HG03135 (cell line): ENCODE data around the gene MPHOSPH9.

ENCODE experiments used
- ATAC-seq: cut with Tn5 transposase; IDR thresholded peaks from one replicate; pipeline ENCODE4 v1.9.1; 2021; ENCODE audit warnings: mild to moderate bottlenecking, moderate library complexity; ENCODE audit not compliant: unreplicated experiment

MPHOSPH9 gene

GRCh38 chr12:123132951-123133619 lies 99.9 kb downstream of the MPHOSPH9 start:
- ATAC-seq = no peak

- ATAC-seq = no peak
Observed at GRCh38 chr12:123131879-123132402, 101.0 kb downstream of the MPHOSPH9 start.

- no peak for ATAC-seq
Observed at GRCh38 chr12:123131291-123131832, 101.6 kb downstream of the MPHOSPH9 start.

GRCh38 chr12:123129621-123130020 lies 103.3 kb downstream of the MPHOSPH9 start:
- ATAC-seq = no peak

- ATAC-seq = no peak
Observed at GRCh38 chr12:123127182-123127495, 105.8 kb downstream of the MPHOSPH9 start.

GRCh38 chr12:123126294-123127181 lies 106.4 kb downstream of the MPHOSPH9 start:
- no peak for ATAC-seq

GRCh38 chr12:123122626-123123025 lies 110.3 kb downstream of the MPHOSPH9 start:
- ATAC-seq = no peak

- ATAC-seq = no peak
Observed at GRCh38 chr12:123121670-123122069, 111.3 kb downstream of the MPHOSPH9 start.

GRCh38 chr12:123120452-123121166 lies 112.3 kb downstream of the MPHOSPH9 start:
- ATAC-seq = peak; percentile 31

- ATAC-seq = peak; percentile 78
Observed at GRCh38 chr12:123119808-123120207, 113.1 kb downstream of the MPHOSPH9 start.

- no peak for ATAC-seq
Observed at GRCh38 chr12:123118497-123118896, 114.4 kb downstream of the MPHOSPH9 start.

- no peak for ATAC-seq
Observed at GRCh38 chr12:123115409-123116121, 117.4 kb downstream of the MPHOSPH9 start.

GRCh38 chr12:123114304-123115083 lies 118.4 kb downstream of the MPHOSPH9 start:
- ATAC-seq = no peak

GRCh38 chr12:123113026-123113425 lies 119.9 kb downstream of the MPHOSPH9 start:
- ATAC-seq = no peak

GRCh38 chr12:123111498-123112165 lies 121.3 kb downstream of the MPHOSPH9 start:
- no peak for ATAC-seq

GRCh38 chr12:123109319-123109772 lies 123.6 kb downstream of the MPHOSPH9 start:
- no peak for ATAC-seq

- ATAC-seq = no peak
Observed at GRCh38 chr12:123108682-123109066, 124.3 kb downstream of the MPHOSPH9 start.

- no peak for ATAC-seq
Observed at GRCh38 chr12:123107926-123108681, 124.8 kb downstream of the MPHOSPH9 start.
